ENCODE measurements around the gene TBC1D17. TPM values are rescaled to one million over a fixed set of nuclear protein-coding genes. Genes with fewer than 3 reads are reported as not detected.

The TBC1D17 gene
- total and polyA plus RNA-seq, 2 of the 13 experiments (the other 11 are each of a cell fraction or from before 2014, with no cell fraction given) = 9.7 to 16.9 TPM

DNA sequence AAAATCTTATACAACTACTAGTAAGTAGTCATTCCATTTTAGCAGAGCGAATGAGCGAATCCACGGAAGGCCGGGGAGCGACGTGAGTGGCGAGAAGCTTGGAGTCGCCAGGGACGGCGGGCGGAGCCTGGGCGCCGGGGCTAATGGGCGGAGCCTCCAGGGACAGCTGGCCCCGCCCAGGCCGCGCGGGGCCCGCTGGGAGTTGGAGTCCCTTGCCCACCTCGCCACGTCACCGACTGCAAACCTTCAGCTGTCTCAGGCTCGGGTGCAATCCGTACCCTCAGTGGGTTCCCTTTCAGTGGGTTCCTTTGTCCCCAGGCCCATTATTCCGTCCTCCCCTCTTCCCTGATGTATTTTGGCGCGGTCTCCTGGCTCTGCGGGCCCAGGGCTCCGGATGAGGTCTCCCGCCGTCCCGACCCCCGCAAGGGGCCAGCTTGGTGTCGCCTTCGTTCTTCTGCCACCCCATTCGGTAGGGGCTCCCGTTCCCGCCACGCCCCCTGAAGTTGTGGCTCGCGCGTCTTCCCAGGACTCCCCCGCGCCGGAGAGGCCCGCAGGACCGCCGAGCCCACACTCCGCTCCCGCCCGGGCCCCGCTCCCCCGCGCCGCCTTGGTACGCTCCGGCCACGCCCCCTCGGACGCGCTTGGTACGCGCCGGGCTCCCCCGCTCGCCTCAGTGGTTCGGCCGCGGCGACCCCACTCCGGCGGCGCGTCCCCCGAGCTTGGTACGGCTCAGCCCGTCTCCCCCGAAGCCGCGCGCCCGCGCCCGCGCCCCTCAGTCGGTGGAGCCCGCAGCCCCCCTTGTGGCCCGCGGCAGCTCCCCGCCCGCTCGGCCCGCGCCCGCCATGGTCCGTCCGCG, 26.8 kb upstream of the TBC1D17 start, which contains the start of gene PTOV1 (continued):
- TF ChIP-seq, protein P1, sequence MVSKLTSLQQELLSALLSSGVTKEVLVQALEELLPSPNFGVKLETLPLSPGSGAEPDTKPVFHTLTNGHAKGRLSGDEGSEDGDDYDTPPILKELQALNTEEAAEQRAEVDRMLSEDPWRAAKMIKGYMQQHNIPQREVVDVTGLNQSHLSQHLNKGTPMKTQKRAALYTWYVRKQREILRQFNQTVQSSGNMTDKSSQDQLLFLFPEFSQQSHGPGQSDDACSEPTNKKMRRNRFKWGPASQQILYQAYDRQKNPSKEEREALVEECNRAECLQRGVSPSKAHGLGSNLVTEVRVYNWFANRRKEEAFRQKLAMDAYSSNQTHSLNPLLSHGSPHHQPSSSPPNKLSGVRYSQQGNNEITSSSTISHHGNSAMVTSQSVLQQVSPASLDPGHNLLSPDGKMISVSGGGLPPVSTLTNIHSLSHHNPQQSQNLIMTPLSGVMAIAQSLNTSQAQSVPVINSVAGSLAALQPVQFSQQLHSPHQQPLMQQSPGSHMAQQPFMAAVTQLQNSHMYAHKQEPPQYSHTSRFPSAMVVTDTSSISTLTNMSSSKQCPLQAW (CRISPR knock-in tag; IDR thresholded peaks at IDR 0.05) = no peak
- TF ChIP-seq ZNF746 (CRISPR knock-in tag; IDR thresholded peaks at IDR 0.05) (no peak), ZNF274 (CRISPR knock-in tag; IDR thresholded peaks at IDR 0.05) (peak; percentile 55), ZNF451 (CRISPR knock-in tag; IDR thresholded peaks at IDR 0.05) (no peak), IKZF1 (IDR thresholded peaks at IDR 0.05) (no peak), ZNF20 (CRISPR knock-in tag; IDR thresholded peaks at IDR 0.05) (no peak), TEAD2 (CRISPR knock-in tag; IDR thresholded peaks at IDR 0.05) (no peak), EZH2 (conservative IDR thresholded peaks at IDR 0.05; ENCODE audit: low read depth, low read length) (no peak), ELF4 (CRISPR knock-in tag; IDR thresholded peaks at IDR 0.05; ENCODE audit: borderline replicate concordance) (no peak), GFI1 (CRISPR knock-in tag; IDR thresholded peaks at IDR 0.05; ENCODE audit: borderline replicate concordance) (peak; percentile 42; the same call in 1 of the 2 replicates), IRX3 (CRISPR knock-in tag; IDR thresholded peaks at IDR 0.05; ENCODE audit: borderline replicate concordance, low read depth) (0 out of 2 replicates have a peak, but pooled peaks have one; percentile 46), ZNF207 (IDR thresholded peaks at IDR 0.05; ENCODE audit: borderline replicate concordance) (no peak), FIP1L1 (IDR thresholded peaks at IDR 0.05; ENCODE audit: borderline replicate concordance, insufficient read depth, low read depth, low read length) (no peak), ZNF776 (CRISPR knock-in tag; IDR thresholded peaks at IDR 0.05) (0 out of 2 replicates have a peak, but pooled peaks have one; percentile 79), CCDC6 (CRISPR knock-in tag; IDR thresholded peaks at IDR 0.05) (peak; percentile 78; the same call in 1 of the 2 replicates)
- TF ChIP-seq, protein P2, sequence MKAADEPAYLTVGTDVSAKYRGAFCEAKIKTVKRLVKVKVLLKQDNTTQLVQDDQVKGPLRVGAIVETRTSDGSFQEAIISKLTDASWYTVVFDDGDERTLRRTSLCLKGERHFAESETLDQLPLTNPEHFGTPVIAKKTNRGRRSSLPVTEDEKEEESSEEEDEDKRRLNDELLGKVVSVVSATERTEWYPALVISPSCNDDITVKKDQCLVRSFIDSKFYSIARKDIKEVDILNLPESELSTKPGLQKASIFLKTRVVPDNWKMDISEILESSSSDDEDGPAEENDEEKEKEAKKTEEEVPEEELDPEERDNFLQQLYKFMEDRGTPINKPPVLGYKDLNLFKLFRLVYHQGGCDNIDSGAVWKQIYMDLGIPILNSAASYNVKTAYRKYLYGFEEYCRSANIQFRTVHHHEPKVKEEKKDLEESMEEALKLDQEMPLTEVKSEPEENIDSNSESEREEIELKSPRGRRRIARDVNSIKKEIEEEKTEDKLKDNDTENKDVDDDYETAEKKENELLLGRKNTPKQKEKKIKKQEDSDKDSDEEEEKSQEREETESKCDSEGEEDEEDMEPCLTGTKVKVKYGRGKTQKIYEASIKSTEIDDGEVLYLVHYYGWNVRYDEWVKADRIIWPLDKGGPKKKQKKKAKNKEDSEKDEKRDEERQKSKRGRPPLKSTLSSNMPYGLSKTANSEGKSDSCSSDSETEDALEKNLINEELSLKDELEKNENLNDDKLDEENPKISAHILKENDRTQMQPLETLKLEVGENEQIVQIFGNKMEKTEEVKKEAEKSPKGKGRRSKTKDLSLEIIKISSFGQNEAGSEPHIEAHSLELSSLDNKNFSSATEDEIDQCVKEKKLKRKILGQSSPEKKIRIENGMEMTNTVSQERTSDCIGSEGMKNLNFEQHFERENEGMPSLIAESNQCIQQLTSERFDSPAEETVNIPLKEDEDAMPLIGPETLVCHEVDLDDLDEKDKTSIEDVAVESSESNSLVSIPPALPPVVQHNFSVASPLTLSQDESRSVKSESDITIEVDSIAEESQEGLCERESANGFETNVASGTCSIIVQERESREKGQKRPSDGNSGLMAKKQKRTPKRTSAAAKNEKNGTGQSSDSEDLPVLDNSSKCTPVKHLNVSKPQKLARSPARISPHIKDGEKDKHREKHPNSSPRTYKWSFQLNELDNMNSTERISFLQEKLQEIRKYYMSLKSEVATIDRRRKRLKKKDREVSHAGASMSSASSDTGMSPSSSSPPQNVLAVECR (CRISPR knock-in tag; IDR thresholded peaks at IDR 0.05; ENCODE audit: borderline replicate concordance) = peak; percentile 81; the same call in 1 of the 2 replicates
- TF ChIP-seq, protein P3, sequence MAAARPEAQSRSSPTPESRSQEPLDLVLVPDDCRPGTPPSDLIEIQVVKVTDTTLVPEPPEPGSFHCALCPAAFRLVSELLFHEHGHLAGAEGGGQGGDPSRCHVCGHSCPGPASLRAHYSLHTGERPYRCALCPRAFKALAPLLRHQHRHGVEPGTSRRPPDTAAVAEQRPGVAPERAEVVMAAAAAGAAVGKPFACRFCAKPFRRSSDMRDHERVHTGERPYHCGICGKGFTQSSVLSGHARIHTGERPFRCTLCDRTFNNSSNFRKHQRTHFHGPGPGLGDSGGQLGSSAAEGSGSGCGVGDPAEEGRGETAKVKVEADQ (CRISPR knock-in tag; IDR thresholded peaks at IDR 0.05; ENCODE audit: borderline replicate concordance) = peak; percentile 95
- TF ChIP-seq, protein P4, sequence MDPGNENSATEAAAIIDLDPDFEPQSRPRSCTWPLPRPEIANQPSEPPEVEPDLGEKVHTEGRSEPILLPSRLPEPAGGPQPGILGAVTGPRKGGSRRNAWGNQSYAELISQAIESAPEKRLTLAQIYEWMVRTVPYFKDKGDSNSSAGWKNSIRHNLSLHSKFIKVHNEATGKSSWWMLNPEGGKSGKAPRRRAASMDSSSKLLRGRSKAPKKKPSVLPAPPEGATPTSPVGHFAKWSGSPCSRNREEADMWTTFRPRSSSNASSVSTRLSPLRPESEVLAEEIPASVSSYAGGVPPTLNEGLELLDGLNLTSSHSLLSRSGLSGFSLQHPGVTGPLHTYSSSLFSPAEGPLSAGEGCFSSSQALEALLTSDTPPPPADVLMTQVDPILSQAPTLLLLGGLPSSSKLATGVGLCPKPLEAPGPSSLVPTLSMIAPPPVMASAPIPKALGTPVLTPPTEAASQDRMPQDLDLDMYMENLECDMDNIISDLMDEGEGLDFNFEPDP (CRISPR knock-in tag; conservative IDR thresholded peaks at IDR 0.05) = no peak
- TF ChIP-seq, protein P5, sequence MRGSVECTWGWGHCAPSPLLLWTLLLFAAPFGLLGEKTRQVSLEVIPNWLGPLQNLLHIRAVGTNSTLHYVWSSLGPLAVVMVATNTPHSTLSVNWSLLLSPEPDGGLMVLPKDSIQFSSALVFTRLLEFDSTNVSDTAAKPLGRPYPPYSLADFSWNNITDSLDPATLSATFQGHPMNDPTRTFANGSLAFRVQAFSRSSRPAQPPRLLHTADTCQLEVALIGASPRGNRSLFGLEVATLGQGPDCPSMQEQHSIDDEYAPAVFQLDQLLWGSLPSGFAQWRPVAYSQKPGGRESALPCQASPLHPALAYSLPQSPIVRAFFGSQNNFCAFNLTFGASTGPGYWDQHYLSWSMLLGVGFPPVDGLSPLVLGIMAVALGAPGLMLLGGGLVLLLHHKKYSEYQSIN (CRISPR knock-in tag; IDR thresholded peaks at IDR 0.05; ENCODE audit: borderline replicate concordance) = no peak
